Measurements from ENCODE around the gene COL6A2.

COL6A2 gene

DNA sequence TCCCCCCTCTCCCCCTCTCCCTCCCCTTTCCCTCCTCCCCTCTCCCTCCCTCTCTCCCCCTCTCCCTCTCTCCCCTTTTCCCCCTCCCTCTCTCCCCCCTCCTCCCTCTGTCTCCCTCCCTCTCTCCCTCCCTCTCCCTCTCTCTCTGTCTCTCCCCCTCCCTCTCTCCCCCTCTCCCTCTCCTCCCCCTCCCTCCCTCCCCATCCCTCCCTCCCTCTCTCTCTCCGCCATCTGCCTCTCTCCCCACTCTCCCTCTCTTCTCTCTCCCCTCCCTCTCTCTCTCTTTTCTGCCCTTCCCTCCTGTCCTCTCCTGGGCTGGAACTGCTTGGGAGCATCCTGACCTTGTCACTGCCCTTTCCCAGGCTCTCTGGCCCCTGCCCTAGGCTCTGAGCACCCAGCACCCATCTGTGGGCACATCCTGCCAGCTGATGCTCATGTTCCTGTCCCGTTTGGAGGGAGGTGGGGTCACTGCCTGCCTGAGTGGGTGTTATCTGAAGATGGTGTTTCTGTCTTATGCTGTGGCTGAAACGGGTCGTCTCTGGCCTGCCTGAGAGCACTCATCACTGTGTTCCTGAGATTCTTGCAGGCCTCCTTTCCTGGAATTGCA is 46.7 kb downstream of the COL6A2 start:
- no peak for DNase-seq (ENCODE audit: low read depth in 3 of 3)

DNA sequence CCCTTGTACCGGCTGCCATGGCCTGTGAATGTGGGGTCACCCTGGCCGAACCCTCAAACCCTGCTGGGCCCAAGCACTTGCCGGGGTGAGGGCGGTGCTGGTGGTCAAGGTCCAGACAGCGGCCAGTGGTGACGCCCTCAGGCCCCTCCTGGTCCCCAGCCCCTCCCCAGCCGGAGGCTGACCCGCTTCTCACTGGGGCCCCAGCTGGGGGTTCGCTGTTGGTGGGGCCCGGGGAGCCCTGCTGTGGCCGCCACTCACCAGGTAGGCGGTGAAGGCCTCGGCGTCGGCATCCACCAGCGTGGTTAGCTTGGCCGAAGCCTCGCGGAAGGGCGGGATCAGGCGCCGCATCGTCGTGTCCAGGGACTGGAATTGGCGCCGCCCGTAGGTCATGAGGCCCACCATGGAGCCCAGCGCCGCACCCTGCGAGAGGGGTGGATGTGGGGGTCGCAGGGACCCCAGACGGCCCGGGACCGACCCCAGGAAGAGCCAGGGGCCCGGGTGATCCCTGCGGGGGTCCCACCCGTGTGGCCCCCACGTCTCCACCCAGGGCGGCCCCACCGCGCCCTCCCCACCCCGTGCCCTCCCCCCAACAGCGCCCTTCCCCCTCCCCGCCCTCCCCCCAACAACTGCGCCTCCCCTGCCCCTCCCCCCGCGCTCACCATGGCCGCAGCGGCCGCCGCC is 47.4 kb downstream of the COL6A2 start:
- DNase-seq (ENCODE audit: low read depth in 3 of 3) = no peak

DNA sequence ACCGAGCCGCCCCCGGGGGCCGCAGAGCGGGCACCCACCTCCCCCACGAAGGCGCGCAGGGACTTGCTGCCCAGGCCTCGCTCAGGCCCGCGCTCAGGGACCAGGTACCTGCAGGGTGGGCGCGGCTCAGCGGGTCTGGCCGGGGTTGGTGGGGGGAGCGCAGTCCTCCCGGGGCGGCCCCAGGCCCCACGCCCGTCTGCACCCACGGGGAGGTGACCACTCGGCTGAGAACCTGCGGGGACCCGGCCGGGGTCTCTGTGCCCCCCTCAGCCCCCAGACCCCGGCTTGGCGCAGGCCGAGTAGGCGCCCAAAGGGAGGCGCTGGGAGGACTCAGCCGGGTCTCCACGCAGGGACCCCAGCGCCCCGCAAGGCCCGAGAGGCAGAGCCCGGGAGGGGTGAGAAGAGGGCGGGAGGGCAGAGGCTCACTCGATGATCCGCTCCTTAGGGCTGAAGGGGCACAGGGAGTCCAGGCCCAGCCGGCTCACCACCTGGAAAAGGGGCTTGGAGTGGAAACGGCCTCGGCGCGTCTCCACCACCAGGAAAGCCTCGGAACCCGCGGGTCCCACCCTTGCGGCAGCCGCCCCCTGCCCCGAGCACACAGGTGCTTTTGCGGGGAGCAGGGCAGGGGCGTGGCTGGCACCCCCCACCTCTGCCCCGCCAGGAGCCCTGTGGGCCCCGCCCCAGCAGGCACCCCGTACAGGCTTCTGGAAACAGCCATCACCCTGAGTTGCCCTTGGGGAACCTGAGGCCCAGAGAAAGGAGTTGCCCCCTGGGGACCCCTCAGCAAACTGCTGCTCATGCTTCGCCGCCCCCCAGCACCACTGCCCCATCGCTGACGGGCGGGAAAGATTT is 48.2 kb downstream of the COL6A2 start:
- DNase-seq (ENCODE audit: low read depth in 3 of 3) = no peak

DNA sequence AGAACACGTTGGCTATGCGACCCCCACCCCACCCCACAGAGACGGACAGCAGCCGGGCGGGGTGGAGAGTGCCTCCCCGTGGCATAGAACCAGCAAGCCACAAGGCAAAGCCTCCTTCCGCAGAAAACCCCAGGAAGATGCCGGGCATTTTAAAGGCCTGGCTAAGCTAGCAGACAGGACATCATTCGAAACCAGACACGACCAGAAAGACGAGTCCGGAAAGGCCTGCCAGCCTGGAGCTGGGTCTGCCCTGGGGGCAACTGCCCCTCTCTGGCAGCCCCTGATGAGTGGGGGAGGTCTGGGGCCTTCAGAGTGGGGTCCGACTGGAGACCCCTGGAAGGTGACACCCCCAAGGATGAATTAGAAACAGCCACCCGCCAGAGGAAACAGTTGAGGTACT is 48.9 kb downstream of the COL6A2 start:
- DNase-seq (ENCODE audit: low read depth in 3 of 3) = no peak

DNA sequence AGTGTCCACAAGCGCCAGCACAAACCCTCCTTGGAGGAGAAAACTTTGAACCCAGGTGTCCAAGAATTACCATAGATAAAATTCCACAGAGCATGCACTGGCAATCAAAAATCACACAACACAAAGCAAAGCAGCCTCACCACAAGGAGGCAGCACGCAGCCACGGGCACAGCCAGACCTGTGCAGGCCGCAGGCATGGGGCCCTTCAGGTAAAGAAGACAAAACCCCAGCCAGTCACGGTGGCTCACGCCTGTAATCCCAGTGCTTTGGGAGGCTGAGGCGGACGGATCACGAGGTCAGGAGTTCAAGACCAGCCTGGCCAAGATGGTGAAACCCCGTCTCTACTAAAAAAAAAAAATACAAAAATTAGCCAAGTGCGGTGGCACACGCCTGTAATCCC is 49.5 kb downstream of the COL6A2 start:
- peak in 2 of 3 donors; percentile 27 to 44 for DNase-seq (ENCODE audit: low read depth in 3 of 3)

DNA sequence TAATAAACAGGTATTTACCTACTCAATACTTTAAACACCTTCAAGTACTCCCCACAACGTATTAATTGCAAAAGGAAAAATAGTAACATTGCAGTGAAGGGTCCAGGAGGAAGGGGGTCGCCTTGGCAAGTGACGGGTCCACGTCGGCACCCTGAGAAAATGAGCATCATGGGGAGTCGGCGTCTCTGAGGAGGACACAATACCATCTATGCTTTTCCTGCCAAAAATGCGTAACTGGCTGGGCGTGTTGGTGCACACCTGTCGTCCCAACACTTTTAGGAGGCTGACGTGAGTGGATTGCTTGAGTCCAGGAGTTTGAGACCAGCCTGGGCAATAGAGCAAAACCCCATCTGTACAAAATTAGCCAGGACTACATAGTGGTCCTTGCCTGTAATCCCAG is 50.2 kb downstream of the COL6A2 start:
- no peak for DNase-seq (ENCODE audit: low read depth in 3 of 3)

GRCh38 chr21:46149205-46149901 is 51.4 kb downstream of the COL6A2 start:
- DNase-seq (ENCODE audit: low read depth in 3 of 3) = no peak

GRCh38 chr21:46150073-46150472 is 52.2 kb downstream of the COL6A2 start:
- DNase-seq (ENCODE audit: low read depth in 3 of 3) = no peak

GRCh38 chr21:46150491-46151121 is 52.7 kb downstream of the COL6A2 start:
- no peak for DNase-seq (ENCODE audit: low read depth in 3 of 3)

GRCh38 chr21:46151261-46151988 is 53.5 kb downstream of the COL6A2 start:
- no peak for DNase-seq (ENCODE audit: low read depth in 3 of 3)

DNA sequence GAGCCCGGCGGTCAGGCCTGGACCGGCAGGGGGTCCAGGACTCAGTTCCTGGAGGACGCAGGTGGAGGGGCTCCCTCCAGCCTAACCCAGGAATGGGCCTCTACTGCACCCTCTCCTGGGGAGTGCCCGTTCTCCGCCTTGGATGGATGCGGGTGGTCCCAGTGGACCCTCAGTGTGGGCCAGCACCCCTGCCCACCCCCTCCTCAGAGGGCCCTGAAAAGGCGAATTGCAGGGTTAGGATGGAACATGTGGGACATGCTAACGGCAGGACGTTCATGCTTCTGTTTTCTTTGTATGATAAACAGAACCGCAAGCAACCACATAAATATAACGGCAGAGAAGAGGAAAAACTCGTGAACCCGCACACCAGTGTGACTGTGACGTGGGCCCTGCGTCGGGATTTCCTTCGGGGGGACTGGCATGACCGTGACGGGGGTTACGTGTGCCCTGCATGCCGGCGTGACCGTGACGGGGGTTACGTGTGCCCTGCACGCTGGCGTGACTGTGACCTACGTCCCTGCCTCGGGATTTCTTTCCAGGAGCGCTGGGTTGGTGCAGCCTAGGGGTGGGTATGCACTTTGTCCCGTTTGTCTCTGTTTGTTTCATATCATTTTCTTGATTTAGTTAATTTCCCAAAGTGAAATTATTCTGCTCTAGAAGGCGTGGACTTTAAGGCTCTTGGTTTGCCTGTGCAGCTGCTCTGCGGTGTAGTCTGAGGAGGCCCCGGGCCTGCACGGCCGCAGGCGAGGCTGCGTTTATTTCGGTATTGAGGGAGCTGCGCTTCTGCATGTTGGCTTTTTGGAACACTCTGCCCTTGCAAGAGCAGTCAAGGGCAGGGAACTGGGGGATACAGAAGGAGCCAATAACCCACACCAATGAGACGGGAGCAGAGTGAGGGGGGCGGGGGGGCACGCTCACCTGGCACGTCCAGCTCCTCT is 54.3 kb downstream of the COL6A2 start:
- DNase-seq (ENCODE audit: low read depth in 3 of 3) = no peak

DNA sequence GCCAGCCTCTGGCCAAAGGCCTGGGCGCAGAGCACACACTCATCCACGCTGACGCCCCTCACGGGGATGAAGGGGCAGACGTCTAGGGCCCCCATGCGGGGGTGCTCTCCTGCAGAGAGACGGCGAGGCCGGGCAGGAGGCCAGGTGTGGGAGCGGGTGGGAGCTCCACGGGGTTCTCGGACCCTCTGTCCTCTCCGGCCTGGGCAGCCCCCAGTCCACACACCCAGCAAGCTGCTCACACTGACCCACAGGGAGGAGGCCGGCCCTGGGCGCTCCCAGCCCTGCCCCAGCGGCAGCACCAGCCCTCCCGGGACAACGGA is 55.0 kb downstream of the COL6A2 start:
- no peak for DNase-seq (ENCODE audit: low read depth in 3 of 3)

- DNase-seq (ENCODE audit: low read depth in 3 of 3) = peak in 1 of 3 donors; percentile 33
These were observed 55.6 kb downstream of the COL6A2 start for GRCh38 chr21:46153247-46154154.

DNA sequence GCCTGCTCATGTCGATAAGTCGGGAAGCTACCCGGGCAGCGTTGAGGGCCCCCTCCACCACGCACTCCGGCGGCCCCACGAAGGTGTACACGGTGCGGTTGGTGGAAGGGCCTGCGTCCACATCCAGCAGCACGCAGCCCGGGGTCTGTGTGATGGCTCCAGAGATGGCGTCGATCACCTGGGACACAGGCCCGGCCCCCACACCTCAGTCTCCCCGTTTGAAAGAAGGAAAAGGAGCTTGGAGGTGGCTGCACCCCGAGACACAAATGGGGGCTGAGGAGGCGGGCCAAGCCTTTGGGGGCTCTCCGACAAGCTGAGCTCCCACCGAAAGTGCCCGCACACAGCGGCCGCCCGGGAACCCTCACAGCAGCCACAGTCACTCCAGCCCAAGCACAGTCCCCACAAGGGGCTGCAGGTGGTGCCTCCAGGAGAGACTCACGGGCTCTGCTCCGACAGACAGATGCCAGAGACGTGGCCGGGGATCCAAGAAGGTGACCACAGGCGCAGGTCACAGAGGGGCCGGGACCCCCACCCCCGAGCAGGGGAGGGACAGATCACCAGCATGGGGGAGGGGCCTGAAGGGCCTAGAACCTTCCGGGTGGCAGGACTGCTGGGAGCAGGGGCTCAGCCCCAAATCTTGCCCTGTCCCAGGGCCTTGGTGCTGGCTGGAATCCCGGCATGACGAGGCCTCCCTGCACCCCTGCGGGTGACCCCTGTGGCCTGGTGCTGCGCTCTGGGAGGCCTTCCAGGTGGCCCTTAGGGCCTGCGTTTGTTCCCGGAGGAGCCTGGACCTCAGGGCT is 56.4 kb downstream of the COL6A2 start:
- no peak for DNase-seq (ENCODE audit: low read depth in 3 of 3)

- no peak for DNase-seq (ENCODE audit: low read depth in 3 of 3)
These were observed 57.1 kb downstream of the COL6A2 start for GRCh38 chr21:46154955-46155513.

GRCh38 chr21:46155514-46156377 is 57.8 kb downstream of the COL6A2 start, which contains the start of gene FTCD:
TSS of gene FTCD (minus strand) at chr21:46155579. CDS start at chr21:46155523, 56 bp downstream.
- no peak for DNase-seq (ENCODE audit: low read depth in 3 of 3)

GRCh38 chr21:46156378-46156645 is 58.4 kb downstream of the COL6A2 start:
- no peak for DNase-seq (ENCODE audit: low read depth in 3 of 3)
